Measurements from ENCODE around the gene HYPK. TPM values are rescaled to one million over a fixed set of nuclear protein-coding genes. Genes with fewer than 3 reads are reported as not detected.

Gene HYPK
- total RNA-seq, 2 experiments from 2014 or later, result 17.6 to 18.5 TPM

GRCh38 chr15:43851251-43851650 lies 50.9 kb downstream of the HYPK start:
- Histone ChIP-seq H3K27ac (ENCODE audit: low read depth in 1 of 2, low read length in 2 of 2) (no peak overlapping the region), H3K4me3 (ENCODE audit: low read length) (no peak overlapping the region), H3K27me3 (ENCODE audit: control insufficient read depth in 1 of 2, insufficient read depth in 2 of 2, low read length in 2 of 2) (no peaks in the 10 kb centered on the region), H3K36me3 (ENCODE audit: insufficient read depth, low read length) (peaks cover 20% of the 10 kb centered on the region), H3K9me3 (ENCODE audit: control insufficient read depth in 1 of 2, insufficient read depth in 1 of 2, low read length in 2 of 2) (no peaks in the 10 kb centered on the region), H3K4me1 (ENCODE audit: insufficient read depth, low read length) (no peaks in the 10 kb centered on the region)
- no peaks in the 10 kb centered on the region for H3K9me3 Mint-ChIP-seq
- intact Hi-C loops (cut with DNase I, micrococcal nuclease), result no loop called here
- H3K27ac Mint-ChIP-seq, result no peak overlapping the region
- ChIA-PET CTCF (no interaction called here), POLR2A (interaction anchor here (0.7 kb wide), 1 partner anchor 816 kb away, joined by 3 read pairs; no protein-coding TSS in a partner anchor)
- H3K4me1 Mint-ChIP-seq (ENCODE audit: low read depth), result no peaks in the 10 kb centered on the region
- ATAC-seq (ENCODE audit: poor library complexity), result no peak
- no peaks in the 10 kb centered on the region for H3K27me3 Mint-ChIP-seq
- no peak for DNase-seq
- TF ChIP-seq CTCF (IDR thresholded peaks at IDR 0.05), result no peak
- no peak overlapping the region for H3K4me3 Mint-ChIP-seq
- peaks cover 62% of the 10 kb centered on the region for H3K36me3 Mint-ChIP-seq (ENCODE audit: low read depth)

GRCh38 chr15:43852607-43853006 lies 52.2 kb downstream of the HYPK start:
- no peak overlapping the region for H3K4me3 ChIP-seq (ENCODE audit: low read length)
- H3K4me1 ChIP-seq (ENCODE audit: insufficient read depth, low read length), result no peaks in the 10 kb centered on the region
- H3K9me3 Mint-ChIP-seq, result no peaks in the 10 kb centered on the region
- H3K27ac ChIP-seq (ENCODE audit: low read depth in 1 of 2, low read length in 2 of 2), result no peak overlapping the region
- ChIA-PET CTCF (no interaction called here), POLR2A (no interaction called here)
- peaks cover 26% of the 10 kb centered on the region for H3K36me3 ChIP-seq (ENCODE audit: insufficient read depth, low read length)
- intact Hi-C loops (cut with DNase I, micrococcal nuclease), result no loop called here
- no peaks in the 10 kb centered on the region for H3K27me3 ChIP-seq (ENCODE audit: control insufficient read depth in 1 of 2, insufficient read depth in 2 of 2, low read length in 2 of 2)
- DNase-seq, result no peak
- no peaks in the 10 kb centered on the region for H3K27me3 Mint-ChIP-seq
- peaks cover 74% of the 10 kb centered on the region for H3K36me3 Mint-ChIP-seq (ENCODE audit: low read depth)
- no peak for ATAC-seq (ENCODE audit: poor library complexity)
- no peak overlapping the region for H3K27ac Mint-ChIP-seq
- TF ChIP-seq CTCF (IDR thresholded peaks at IDR 0.05), result no peak
- H3K4me1 Mint-ChIP-seq (ENCODE audit: low read depth), result no peaks in the 10 kb centered on the region
- no peak overlapping the region for H3K4me3 Mint-ChIP-seq
- no peaks in the 10 kb centered on the region for H3K9me3 ChIP-seq (ENCODE audit: control insufficient read depth in 1 of 2, insufficient read depth in 1 of 2, low read length in 2 of 2)

Small RNA genes lying within 50 kb of the gene (microRNA-seq; reads per million reads assigned to microRNA genes)
- gene MIR1282 (ENCODE audit: borderline microRNAs expressed, borderline replicate concordance), result not detected

Other genes with a start within 250 kb of the HYPK start
- gene PPIP5K1, start 210.4 kb upstream of the HYPK start, total RNA-seq, result 10 to 100 TPM; 16.9 to 23.8 TPM
- gene CKMT1B, start 206.6 kb upstream of the HYPK start, total RNA-seq, result not detected
- gene STRC, start 181.8 kb upstream of the HYPK start, total RNA-seq, result 1 to 10 TPM; 1.7 to 2.1 TPM
- gene CATSPER2, start 151.8 kb upstream of the HYPK start, total RNA-seq, result 1 to 10 TPM; 3.0 to 4.1 TPM
- not detected for gene CKMT1A, start 106.7 kb upstream of the HYPK start, total RNA-seq
- gene PDIA3, start 54.2 kb upstream of the HYPK start, total RNA-seq, result 100 to 1,000 TPM; 179 to 200 TPM
- 1 to 10 TPM; 1.1 to 2.3 TPM for gene ELL3, start 23.6 kb upstream of the HYPK start, total RNA-seq
- gene SERF2, start 8.3 kb upstream of the HYPK start, total RNA-seq, result 100 to 1,000 TPM; 319 to 323 TPM
- gene SERINC4, start 379 bp upstream of the HYPK start, total RNA-seq, result under 1 TPM in 1 of 2 experiments, not detected in 1; 0.36 TPM
- 10 to 100 TPM in 1 of 2 experiments, 1 to 10 TPM in 1; 9.4 to 10.6 TPM for gene MFAP1, start 24.1 kb downstream of the HYPK start, total RNA-seq
- gene WDR76, start 26.4 kb downstream of the HYPK start, total RNA-seq, result 1 to 10 TPM; 7.0 to 8.6 TPM